Activated CD8-positive, alpha-beta memory T cell treated with anti-CD3 and anti-CD28 coated beads, Interleukin-2, amount 50 U/mL, for 48 hours (primary cell): ENCODE results near the gene CAMK1D.
A peak's percentile ranks its signal among the peaks of the same experiment; 100 is the strongest.

Experiments used
- DNase-seq: peaks from one replicate; pipeline ENCODE4 v3.0.0-alpha.2; 2020

CAMK1D gene

DNA sequence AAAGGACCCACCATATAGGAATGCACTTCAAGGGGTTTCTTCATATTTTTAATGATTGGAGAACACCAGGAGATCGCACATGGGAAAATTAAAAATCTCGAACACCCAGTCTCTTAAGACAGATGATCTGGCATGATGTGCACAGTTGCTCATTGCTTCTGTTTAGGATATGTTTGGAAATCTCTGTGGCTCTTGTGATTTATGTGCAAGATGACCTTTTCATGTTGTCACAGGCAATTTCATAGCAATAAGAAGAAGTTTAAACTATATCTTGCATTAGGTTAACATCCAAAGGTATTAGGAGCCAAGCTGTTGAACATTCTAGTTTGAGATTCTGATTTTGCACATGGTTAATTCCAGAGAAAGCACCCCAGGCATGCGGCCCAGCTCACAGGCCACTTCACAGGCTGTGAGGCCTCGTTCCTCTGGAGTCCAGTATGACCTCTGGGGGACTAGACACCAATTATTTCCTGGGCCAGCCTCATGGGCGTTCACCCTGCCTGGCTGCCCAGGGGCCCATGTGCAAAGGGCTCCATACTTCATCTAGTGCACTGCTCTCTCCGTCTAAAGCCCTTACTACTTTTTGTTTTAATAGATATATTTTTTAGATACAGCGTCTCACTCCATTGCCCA, 28.4 kb downstream of the CAMK1D start:
- no peak for DNase-seq

GRCh38 chr10:12380999-12381398, 31.7 kb downstream of the CAMK1D start:
- DNase-seq = no peak

DNA sequence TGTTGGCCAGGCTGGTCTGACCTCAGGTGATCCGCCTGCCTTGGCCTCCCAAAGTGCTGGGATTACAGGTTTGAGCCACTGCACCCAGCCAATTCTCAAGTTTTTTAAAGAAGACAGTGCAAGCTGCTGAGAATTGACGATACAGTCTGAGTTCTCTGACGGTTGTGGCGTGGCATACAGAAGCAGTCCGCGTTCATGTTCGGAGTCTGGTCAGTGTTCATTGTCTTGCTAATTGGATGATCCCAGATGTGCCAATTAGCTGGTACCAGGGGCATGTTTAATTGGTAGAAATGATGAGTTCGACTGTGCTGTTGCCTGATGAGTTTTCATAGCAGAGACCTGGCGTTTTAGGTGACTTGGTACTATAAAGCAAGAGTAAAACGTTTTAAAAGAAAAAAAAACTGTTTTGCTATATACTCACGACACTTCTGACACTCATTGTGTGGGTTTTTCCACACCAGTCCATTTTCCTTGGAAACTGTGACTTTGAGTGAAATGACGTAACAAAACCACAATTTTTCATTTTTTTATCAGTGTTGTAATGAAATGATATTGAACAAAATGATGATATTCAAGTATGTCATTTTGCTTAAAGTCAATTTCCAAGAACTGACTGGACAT, 32.3 kb downstream of the CAMK1D start:
- no peak for DNase-seq

DNA sequence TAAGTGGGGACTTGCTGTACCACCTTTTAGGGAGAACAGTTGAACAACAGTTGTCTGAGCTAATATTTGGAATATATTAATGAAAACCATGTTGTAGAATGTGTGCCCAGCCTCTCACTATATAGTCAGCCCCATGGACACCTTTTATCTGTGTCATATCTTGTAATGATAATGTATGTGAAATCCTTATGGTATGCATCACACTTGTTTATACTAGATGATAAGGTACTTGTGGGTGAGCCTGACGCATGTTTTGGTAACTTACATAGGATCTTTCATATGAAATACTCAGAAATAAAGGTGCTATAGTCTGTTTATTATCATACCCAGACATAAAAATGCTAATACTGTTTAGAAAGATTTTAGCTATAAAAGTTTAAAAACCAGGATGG, 32.8 kb downstream of the CAMK1D start:
- DNase-seq = no peak

DNA sequence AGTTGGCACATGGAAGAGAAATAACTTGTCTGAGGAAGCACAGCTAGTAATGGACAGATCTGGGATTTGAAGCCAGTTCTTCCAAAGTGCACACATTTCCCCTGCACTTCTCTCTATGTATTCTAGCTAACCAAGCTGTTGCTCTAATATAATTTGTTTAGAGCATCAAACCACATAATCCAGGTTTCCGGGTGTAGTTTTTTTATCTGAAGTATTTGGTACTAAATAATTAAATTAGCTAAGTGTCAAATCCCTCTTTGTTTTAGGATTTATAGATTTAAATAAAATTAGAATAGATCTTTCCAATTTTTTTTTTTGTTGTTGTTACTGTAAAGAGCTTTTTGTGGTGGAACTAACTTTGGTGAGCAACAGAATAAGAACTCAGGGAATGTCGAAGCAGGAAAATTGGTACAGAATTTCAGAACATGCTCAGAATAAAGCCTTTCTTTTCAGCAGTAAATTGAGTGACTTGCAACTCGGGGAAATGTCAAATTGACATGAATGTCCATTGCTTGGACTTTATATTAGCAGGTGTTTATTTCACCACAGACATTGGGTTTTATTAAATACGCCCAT, 33.7 kb downstream of the CAMK1D start:
- no peak for DNase-seq

GRCh38 chr10:12384906-12385305, 35.6 kb downstream of the CAMK1D start:
- DNase-seq = no peak

GRCh38 chr10:12387561-12388210, 38.3 kb downstream of the CAMK1D start:
- peak; percentile 45 for DNase-seq

DNA sequence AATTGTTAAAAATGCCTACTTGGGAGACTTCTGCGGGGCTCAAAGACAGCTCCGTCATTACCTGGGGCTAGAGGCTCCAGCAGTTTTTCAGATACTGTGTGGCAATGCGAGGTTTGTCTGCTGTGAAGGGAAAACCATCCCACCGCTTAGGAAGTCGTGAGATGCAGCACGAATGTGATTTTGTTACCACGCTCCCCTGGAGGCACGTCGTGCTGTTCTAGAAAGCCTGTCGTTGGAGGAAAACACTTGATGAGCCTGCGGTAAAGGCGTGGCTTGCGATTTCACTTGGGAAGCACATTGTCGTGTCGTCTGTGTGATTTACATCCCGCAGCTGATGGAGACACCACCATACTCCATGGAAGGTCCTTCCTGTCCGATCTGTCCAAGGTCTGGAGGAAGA, 39.3 kb downstream of the CAMK1D start:
- DNase-seq = peak; percentile 37

GRCh38 chr10:12389154-12389734, 39.9 kb downstream of the CAMK1D start:
- peak; percentile 40 for DNase-seq

GRCh38 chr10:12390733-12391132, 41.4 kb downstream of the CAMK1D start:
- no peak for DNase-seq

DNA sequence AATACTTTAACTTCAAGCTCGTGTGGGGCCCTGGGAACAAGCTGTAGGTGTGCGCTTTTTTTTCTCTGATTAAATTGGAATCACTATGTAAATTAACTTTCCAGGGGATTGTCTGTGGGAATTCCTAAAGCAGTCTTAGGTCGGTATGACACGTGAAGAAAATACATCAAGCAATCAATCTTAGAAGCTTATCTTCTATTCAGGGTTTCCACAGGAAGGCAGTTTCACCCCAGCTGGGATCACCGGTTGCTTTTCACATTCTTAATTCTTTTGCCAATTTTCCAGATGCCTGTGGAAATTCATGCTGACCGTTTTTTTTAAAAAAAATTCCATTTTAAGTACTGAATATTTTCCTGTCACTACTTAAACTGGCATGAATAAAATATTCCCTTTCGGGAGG, 41.9 kb downstream of the CAMK1D start:
- DNase-seq = no peak

DNA sequence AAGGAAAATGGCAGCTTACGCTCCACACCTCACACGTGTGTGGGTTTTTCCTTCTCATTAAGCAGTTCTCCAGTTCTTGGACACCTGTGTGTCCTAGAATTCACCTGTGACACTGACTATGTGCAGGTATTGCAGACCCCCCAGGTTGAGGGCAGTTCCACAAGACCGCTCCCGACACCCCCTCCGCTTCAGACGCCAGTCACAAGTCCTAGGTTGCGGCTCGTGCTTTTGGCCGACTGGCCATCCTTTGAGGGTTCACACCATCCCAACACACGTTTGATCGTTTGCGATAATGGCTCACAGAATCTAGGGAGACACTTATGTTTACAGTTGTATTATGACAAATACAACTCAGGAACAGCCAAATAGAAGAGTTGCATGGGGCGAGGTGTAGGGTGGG, 44.5 kb downstream of the CAMK1D start:
- peak; percentile 34 for DNase-seq

DNA sequence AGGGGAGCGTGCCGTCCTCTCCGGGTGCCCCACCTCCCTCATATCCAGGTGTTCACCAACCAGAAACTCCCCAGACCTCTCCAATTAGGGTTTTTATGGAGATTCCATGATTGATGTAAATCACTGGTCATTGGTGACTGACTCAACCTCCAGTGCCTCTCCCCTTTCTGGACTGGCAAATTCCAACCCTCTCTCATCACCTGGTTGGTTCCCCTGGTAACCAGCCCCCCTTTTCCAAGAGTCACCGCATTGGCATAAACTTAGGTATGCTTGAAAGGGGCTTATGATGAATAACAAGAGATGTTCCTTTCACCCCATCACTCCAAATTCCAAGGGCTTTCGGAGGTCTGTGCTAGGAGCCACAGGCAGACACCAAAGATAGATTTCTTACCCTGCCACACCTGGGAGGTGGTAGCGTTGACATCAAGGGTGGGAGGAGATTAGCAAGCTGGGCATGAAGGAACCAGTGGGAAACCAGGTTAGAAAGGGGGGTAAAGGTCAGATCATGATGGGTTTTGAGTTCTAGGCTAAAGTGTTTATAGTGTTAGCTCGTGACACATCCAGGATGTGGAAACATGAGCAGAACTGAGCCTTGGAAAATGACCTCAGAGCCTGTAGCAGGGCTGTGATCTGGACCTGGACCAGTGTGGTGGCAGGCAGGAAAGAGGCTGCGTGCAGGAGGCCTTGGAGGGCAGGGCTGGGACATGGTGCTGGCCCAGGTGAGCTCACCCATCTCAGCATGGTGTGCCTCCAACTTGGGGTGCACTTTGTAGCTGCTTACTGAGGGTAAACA, 45.1 kb downstream of the CAMK1D start:
- peak; percentile 38 for DNase-seq

- peak; percentile 40 for DNase-seq
Observed at GRCh38 chr10:12396093-12396492, 46.7 kb downstream of the CAMK1D start.

GRCh38 chr10:12396567-12396966, 47.2 kb downstream of the CAMK1D start:
- DNase-seq = peak; percentile 32

DNA sequence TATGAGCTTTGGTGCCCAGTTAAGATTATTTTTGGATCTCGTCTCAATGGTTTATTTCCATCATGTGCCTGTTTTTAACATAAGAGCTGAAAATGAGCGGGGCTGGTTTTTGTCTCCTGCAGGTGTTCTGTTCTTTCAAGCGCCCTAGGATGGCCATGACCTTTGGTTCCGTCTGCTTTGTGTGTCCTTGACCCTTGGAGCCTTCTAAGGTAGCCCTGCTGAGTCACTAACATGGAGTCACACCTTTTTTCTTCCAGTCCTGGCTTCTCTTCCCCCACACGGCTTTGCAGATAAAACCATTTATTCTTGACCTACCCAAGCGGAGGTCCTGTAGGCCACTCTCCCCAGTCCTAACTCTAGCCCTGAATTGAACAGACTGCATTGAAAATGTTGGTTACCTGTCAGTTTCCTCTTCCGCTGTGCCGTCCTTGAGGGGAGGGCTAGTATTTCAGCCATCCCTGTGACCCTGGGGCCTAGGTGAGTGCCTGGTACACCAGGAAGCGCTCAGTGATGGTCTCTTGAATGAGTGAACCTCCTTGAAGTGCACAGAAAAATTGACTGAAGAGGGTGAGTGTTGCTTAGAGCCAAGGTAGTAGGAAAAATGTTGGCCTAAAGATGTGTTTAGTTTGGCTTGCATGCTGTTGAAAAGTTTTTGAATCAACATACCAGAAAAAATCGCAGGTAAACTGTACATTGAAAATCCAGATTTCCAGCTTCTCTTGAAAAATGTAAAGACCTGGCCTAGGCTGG, 48.0 kb downstream of the CAMK1D start:
- DNase-seq = peak; percentile 20

- DNase-seq = no peak
Observed at GRCh38 chr10:12397941-12398340, 48.6 kb downstream of the CAMK1D start.

DNA sequence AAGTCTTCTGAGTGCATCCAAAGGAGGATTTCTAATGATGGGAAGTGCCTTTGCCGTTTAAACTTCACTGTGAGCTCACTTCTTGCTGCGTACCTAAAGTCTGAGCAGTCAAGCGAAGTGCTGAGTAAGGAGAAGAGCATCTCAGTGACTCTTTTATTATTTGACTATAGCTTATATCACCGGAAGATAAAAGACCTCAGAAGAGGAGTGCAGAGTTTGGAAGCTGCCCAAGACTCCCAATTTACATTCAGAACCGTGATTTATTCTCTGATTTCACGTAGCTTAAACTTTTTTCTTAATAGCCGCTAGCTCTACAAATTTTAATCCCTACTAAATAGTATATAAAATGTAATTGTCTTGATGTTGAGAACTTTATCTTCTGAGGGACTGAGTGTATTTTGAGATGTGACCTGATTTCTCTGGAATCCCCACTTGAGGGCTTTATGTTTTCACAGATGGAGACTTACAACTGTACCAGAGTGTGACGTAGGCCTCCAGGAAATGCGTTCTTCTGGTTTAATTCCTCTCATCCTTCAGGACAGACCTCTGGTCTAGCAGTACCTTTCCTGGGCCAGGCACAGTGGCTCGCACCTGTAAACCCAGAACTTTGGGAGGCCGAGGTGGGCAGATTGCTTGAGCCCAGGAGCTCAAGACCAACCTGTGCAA, 51.1 kb downstream of the CAMK1D start:
- DNase-seq = peak; percentile 30

DNA sequence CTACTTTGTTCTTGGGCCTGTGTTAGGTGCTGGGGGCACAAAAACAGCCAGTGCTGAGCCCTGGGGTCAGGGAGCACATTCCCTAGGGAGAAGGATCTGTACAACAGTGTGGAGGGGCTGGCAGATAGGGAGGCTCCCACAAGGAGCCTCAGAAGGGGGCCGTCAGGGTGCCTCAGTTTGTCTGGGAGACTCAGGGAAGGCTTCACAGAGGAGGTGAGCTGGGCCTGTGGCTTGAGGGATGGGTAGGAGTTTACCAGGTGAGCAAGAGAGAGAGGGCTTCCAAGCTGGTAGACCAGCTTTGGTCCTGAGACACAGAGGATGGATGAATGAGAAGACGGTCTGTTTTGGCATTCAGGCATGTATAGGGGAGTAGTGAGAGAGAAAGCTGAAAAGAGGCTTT, 52.1 kb downstream of the CAMK1D start:
- DNase-seq = peak; percentile 40

GRCh38 chr10:12403119-12403518, 53.8 kb downstream of the CAMK1D start:
- peak; percentile 33 for DNase-seq
